Stimulated activated CD4-positive, alpha-beta T cell treated with anti-CD3 and anti-CD28 coated beads, Interleukin-15, amount 100 ng/mL, for 48 hours (primary cell): ENCODE data around the gene PRKAG1.

Source experiments
- DNase-seq, 2 donors: peaks; one replicate each; pipeline ENCODE4 v3.0.0-alpha.2; 2020; ENCODE audit warnings: low read depth in 2 of 2

The PRKAG1 gene

GRCh38 chr12:49031573-49032161, 13.1 kb upstream of the PRKAG1 start:
- no peak for DNase-seq

- no peak for DNase-seq
Measured at GRCh38 chr12:49030714-49031572, 12.4 kb upstream of the PRKAG1 start.

GRCh38 chr12:49030119-49030518, 11.5 kb upstream of the PRKAG1 start:
- no peak for DNase-seq

- DNase-seq: no peak
Measured at GRCh38 chr12:49028666-49029275, 10.2 kb upstream of the PRKAG1 start.

GRCh38 chr12:49027846-49028555, 9.4 kb upstream of the PRKAG1 start:
- DNase-seq: no peak

GRCh38 chr12:49026678-49027480, 8.3 kb upstream of the PRKAG1 start:
- DNase-seq: no peak

GRCh38 chr12:49026101-49026500, 7.5 kb upstream of the PRKAG1 start:
- no peak for DNase-seq

GRCh38 chr12:49025463-49025862, 6.9 kb upstream of the PRKAG1 start:
- DNase-seq: no peak

GRCh38 chr12:49024543-49024942, 6.0 kb upstream of the PRKAG1 start:
- DNase-seq: no peak

- DNase-seq: no peak
Measured at GRCh38 chr12:49023812-49024211, 5.2 kb upstream of the PRKAG1 start.

- DNase-seq: no peak
Measured at GRCh38 chr12:49022558-49023178, 4.1 kb upstream of the PRKAG1 start.

- DNase-seq: no peak
Measured at GRCh38 chr12:49021292-49021915, 2.8 kb upstream of the PRKAG1 start.

GRCh38 chr12:49020441-49020840, 1.9 kb upstream of the PRKAG1 start:
- no peak for DNase-seq

- DNase-seq: peak in 1 of 2 donors; percentile 25
Measured at GRCh38 chr12:49019443-49020324, 1.1 kb upstream of the PRKAG1 start.

- no peak for DNase-seq
Measured at GRCh38 chr12:49019120-49019430, 499 bp upstream of the PRKAG1 start.

- peak in 1 of 2 donors; percentile 51 for DNase-seq
Measured at GRCh38 chr12:49017891-49018260, 700 bp downstream of the PRKAG1 start.

- DNase-seq: no peak
Measured at GRCh38 chr12:49015196-49015595, 3.4 kb downstream of the PRKAG1 start.

GRCh38 chr12:49014547-49014946, 4.0 kb downstream of the PRKAG1 start:
- DNase-seq: no peak

GRCh38 chr12:49013428-49013827, 5.1 kb downstream of the PRKAG1 start:
- no peak for DNase-seq

GRCh38 chr12:49012739-49013138, 5.8 kb downstream of the PRKAG1 start:
- no peak for DNase-seq
